Activated CD4-positive, alpha-beta T cell treated with anti-CD3 and anti-CD28 coated beads, Interleukin-2, Interleukin-4, amounts not matched to agents 100 ng/mL and 50 ng/mL, durations not matched to agents 16 hours and 8 hours (primary cell): ENCODE measurements around the gene TGM4.

ENCODE experiments used
- DNase-seq: peaks from one replicate; pipeline ENCODE4 v3.0.0-alpha.2; 2020; ENCODE audit warnings: low spot score

The TGM4 gene

DNA sequence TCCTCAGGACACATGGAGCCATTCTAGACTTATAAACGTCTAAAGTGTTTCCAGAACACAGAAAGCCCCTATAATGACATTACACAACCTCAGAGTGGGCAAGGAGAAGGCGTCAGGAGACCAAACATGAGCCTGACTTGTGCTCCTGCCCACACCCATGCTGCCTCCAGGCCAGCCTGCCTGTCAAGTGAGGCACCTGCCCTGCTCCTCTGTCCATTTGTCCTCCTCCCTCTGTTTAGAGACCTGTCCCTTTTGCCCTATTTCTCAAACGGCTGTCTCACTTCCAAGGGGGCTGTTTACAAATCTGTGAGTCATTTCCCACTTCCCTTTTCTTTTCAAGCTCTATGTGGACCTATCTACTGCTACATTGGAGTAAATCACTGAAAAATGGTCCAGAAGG, 80.6 kb downstream of the TGM4 start:
- DNase-seq, result no peak

DNA sequence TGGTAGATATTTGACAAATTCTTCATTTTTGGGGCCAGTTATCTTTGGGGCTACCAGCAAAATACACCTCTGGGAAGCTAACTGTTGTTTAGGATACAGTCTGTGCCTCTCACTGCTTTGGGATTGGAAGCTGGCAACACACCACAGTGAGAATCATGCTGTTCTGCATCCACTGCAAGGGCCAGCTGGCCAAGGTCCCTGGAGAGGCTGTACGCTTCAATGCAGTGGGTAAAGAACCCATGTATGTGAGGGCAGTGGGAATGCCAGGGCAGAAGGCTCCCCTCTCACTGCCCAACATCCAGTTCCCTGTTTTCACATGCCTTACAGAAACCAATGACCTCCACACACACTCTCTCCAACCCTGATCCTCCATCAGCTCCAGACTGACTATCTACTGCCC, 81.5 kb downstream of the TGM4 start:
- DNase-seq, result no peak

DNA sequence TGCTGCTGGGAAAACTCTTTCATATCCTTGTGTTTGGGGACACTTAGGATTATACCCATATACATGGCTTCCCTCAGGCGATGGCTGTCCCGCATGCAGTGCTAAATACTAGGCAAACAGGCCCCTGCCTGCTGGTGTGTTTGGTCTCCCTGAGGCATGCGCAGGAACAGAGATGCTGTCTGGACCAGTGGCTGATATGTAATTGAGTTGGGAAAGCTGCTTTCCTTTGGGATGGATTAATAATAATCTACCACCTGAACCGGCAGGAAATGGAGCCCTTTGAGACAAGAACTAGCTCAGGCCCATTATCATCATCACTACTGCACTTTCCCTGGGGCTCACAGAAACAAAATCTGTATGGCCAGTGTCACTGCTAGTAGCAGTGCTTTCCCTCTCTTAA, 83.6 kb downstream of the TGM4 start:
- no peak for DNase-seq

DNA sequence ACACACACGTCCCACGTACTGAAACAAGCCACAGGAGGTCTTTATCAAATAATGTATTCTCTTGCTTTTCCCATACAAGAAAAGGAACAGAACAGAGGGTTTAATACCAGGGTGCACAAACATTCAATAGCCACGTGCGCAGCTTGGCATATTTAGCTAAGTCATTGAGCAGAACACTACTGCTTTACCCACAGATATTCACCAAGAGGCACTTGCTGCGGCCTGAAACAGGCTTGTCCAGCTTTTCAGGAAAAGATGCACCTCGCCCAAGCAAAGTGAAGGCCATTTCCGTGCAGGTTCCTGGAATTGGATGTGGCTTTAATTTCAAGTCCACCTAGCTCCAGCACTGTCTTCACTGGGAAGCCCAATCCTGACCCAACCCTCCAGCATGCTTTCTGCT, 84.0 kb downstream of the TGM4 start:
- DNase-seq, result no peak

DNA sequence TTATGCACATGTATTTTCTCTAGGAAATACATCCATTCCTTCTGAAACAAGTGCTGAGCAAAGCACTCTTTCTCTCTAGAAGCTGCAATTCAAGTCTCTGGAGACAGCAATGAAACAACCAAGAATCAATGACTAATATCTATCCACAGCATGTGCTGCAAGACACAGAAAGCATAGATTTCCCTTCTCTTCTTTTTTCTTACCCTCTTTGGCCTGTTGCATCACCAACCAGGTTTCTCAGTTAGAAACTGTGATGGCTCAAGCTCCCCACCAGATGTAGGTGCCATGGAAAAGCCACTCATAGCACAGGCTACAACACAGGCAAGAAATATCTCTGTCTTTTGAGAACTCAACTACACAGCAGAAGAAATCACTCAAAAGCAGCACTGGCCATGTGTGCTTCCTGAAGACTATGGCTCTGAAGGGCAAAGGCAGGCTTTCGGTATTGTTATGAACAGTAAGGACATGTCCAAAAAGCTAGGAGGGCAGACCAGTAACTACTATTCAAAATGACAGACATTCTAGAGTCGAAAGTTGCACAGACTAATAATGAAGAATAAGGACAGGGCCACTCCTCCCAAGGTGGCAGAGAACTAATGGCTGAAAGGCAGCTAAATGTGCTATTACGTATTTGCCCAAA, 86.1 kb downstream of the TGM4 start:
- DNase-seq, result peak; percentile 32

DNA sequence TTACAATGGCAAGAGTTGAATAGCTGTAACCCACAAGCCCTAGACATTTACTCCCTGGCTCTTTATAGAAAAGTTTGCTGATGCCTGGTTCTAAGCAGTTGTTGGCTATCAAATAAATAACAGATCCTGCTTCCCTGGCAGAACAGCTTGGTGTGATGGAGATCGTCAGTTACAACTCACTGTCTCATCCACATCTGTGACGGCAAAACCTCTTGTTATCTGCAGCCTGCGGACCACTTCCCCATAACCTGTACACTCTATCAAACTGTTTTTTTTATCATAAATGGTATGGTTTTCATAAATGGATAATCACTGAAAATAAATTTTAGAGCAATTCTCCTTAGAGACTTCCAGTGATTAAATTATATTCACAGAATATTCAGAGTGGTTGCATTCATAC, 87.5 kb downstream of the TGM4 start:
- no peak for DNase-seq

DNA sequence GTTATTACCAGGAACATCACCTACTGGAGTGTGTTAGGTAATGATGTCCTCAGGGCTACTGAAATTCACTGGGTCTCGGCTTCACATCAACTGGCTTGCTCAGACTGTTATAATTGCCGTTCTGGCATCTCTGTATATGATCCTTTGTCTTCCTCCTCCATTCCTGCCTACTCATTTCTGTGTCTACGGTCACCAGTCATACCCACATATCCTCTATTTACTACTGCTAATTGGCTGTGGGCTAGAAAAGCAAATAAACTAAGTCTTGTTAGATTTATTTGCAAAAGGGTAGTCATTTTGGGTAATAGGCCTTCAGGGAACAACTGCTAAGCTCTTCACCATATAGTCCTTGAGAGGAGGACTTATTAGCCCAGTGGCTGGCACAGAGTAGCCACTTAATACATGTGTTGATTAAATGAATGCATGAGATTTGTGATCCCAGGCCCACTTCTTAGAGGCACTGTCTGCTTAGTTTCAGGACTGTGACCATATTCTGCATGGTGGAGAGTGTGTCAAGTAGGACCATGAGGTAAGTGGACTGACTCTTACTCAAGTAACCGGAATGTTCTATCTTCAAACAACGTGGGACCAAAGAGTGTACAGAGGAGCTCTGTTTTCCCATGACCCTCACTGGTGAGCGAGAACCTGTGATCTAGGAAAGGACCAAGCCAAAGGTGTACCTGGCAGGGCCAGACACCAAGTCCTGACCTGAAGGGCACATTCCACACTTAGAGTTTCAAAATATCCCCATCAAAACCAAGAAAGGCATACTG, 88.4 kb downstream of the TGM4 start:
- no peak for DNase-seq

DNA sequence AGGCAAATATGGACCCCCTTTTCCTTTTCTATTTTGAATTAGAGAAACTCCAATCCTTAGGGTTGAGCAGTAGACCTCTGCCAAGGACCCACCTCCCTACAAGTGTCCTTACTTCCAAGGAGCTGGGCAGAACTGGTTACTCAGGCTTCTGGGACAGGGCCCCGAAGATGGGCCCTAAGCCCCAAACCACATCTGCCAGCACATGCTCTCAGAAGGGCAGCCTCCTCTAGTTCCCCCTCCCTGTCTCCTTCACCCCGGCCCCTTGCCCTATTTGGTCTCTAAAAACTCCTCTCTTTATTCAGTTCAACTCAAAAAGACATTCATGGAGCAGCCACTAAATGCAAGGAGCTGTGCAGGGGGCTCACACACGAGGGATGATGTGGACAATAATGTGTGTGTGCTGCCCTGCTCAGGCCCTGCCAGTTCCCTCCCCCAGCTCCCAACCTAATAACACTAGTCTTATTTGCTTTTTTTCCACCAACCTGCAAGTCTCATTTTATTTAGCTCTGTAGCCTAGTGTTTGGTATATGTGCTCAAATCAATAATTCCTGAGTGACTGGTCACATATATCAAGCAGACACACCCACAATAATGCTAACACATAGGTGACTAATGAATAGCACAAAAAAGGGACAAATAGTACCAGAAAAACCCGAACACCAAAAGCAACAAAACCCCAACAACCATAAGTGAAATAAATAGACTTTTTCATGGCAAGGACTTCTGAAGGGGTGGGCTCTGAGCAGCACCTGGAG, 89.3 kb downstream of the TGM4 start:
- DNase-seq, result no peak
